PC-9 (cell line): Measurements from ENCODE around the gene ZGLP1. TPM values are rescaled to one million over a fixed set of nuclear protein-coding genes. Genes with fewer than 3 reads are reported as not detected.

ENCODE experiments used
- BruUV-seq: library from RNA; stranded (reverse); fragments of 400-500 nt; replicated peaks from 2 replicates; lab custom pipeline; 2021; lab: Mats Ljungman, UMichigan
- CTCF ChIA-PET: fragments of 300-600 bp; sonication (Branson Sonifier 250); formaldehyde crosslinking; loops from one replicate; lab custom pipeline; 2022; ENCODE audit warnings: antibody characterized with exemption; lab: Charles Lee
- POLR2A ChIA-PET: fragments of 300-600 bp; sonication (Branson Sonifier 250); formaldehyde crosslinking; loops from one replicate; lab custom pipeline; 2022; ENCODE audit warnings: antibody characterized with exemption; ENCODE audit not compliant: unreplicated experiment; lab: Charles Lee
- DNase-seq, 2 experiments: peaks; one replicate each; pipeline versions ENCODE4 v3.0.0 to v3.0.0-alpha.2; 2015 to 2022; ENCODE audit warnings: mixed read lengths in 1 of 2
- H2AFZ ChIP-seq: fragments of 200-600 bp; sonication (generic); 2 replicates; pipeline ENCODE4 v1.8.1; 2017; ENCODE audit warnings: antibody characterized with exemption
- H3F3A ChIP-seq: fragments of 200-600 bp; sonication (generic); 2 replicates; pipeline ENCODE4 v1.8.1; 2017; ENCODE audit warnings: antibody characterized with exemption, mild to moderate bottlenecking, low read depth; ENCODE audit not compliant: insufficient read depth
- H3K27ac ChIP-seq: fragments of 200-600 bp; sonication (generic); 2 replicates; pipeline ENCODE4 v1.6.1; 2016; ENCODE audit warnings: mixed run types
- H3K27me3 ChIP-seq: fragments of 200-600 bp; sonication (generic); 2 replicates; pipeline ENCODE4 v1.6.1; 2016; ENCODE audit warnings: low read depth, mixed run types; ENCODE audit not compliant: insufficient read depth
- H3K36me3 ChIP-seq: fragments of 200-600 bp; sonication (generic); 2 replicates; pipeline ENCODE4 v1.6.1; 2016; ENCODE audit warnings: low read depth, mixed run types
- H3K4me1 ChIP-seq: fragments of 200-600 bp; sonication (generic); replicated peaks from 2 replicates; pipeline ENCODE4 v1.6.1; 2016; ENCODE audit warnings: mixed run types; ENCODE audit not compliant: insufficient read depth
- H3K4me2 ChIP-seq: fragments of 200-600 bp; sonication (generic); 2 replicates; pipeline ENCODE4 v1.6.1; 2017; ENCODE audit warnings: mixed run types
- H3K4me3 ChIP-seq: fragments of 200-600 bp; sonication (generic); 2 replicates; pipeline ENCODE4 v1.6.1; 2016; ENCODE audit warnings: mixed run types
- H3K79me2 ChIP-seq: fragments of 200-600 bp; sonication (generic); 2 replicates; pipeline ENCODE4 v1.6.1; 2017; ENCODE audit warnings: low read depth, mixed run types
- H3K9me2 ChIP-seq: fragments of 200-600 bp; sonication (generic); 2 replicates; pipeline ENCODE4 v1.8.1; 2017; ENCODE audit warnings: mild to moderate bottlenecking; ENCODE audit not compliant: insufficient read depth
- H3K9me3 ChIP-seq: fragments of 200-600 bp; sonication (generic); 2 replicates; pipeline ENCODE4 v1.8.1; 2016; ENCODE audit warnings: low read depth; ENCODE audit not compliant: insufficient read depth
- H4K20me1 ChIP-seq: fragments of 200-600 bp; sonication (generic); 2 replicates; pipeline ENCODE4 v1.8.1; 2017; ENCODE audit not compliant: insufficient read depth
- EZH2 ChIP-seq: fragments of 200-600 bp; sonication (generic); IDR thresholded peaks from 2 replicates; pipeline ENCODE4 v1.8.0; 2017; ENCODE audit warnings: antibody characterized with exemption, low read depth
- intact Hi-C: fragments of 100-400 bp; cut with micrococcal nuclease; formaldehyde crosslinking; loops from one replicate; pipeline ENCODE4 v1.10.0; 2022; ENCODE audit not compliant: unreplicated experiment
- total RNA-seq: library from RNA; stranded (reverse); gene quantifications from 2 replicates; pipeline ENCODE4 v1.2.3, GENCODE V29; 2021
- TF ChIP-seq, protein P1 (sequence below): fragments of 200-600 bp; sonication (generic); conservative IDR thresholded peaks from 2 replicates; pipeline ENCODE4 v1.6.1; 2017; ENCODE audit warnings: mixed run types, antibody characterized with exemption, mild to moderate bottlenecking, moderate library complexity

The ZGLP1 gene
- total RNA-seq, 1 experiment from 2014 or later, result 7.5 TPM

DNA sequence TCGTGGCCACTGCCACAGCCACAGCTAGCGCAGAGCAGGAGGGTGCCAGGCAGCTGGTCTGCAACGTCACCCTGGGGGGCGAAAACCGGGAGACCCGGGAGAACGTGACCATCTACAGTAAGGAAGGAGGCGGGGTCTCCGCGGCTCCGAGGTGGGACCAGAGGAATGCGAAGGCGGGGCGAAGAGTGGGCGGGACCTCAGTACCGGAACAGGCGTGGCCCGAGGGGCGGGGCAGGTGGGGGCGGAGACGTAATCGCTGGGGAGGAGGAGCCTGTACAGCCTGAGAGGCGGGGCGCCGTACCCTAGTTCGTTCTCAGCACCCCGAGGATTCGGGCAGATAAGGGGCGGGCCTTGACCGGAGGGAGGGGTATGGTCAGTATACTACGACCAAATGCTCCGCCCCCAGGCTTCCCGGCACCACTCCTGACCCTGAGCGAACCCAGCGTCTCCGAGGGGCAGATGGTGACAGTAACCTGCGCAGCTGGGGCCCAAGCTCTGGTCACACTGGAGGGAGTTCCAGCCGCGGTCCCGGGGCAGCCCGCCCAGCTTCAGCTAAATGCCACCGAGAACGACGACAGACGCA lies 17.3 kb downstream of the ZGLP1 start:
- no peak overlapping the region for H3K27ac ChIP-seq
- H3K79me2 ChIP-seq, result no peaks in the 10 kb centered on the region
- intact Hi-C loops, result no loop called here
- no peaks in the 10 kb centered on the region for H3K27me3 ChIP-seq
- H3K4me1 ChIP-seq, result peaks cover 17% of the 10 kb centered on the region
- no peaks in the 10 kb centered on the region for H3K9me3 ChIP-seq
- no TSS peak for BruUV-seq
- DNase-seq, result peak in 1 of 2 experiments; percentile 50
- ChIA-PET CTCF (no interaction called here), POLR2A (no interaction called here)
- no peaks in the 10 kb centered on the region for H4K20me1 ChIP-seq
- H3K4me2 ChIP-seq, result peak overlapping the region; percentile 97
- peaks cover 7% of the 10 kb centered on the region; the same call in 1 of the 2 replicates for H3F3A ChIP-seq
- TF ChIP-seq, protein P1, sequence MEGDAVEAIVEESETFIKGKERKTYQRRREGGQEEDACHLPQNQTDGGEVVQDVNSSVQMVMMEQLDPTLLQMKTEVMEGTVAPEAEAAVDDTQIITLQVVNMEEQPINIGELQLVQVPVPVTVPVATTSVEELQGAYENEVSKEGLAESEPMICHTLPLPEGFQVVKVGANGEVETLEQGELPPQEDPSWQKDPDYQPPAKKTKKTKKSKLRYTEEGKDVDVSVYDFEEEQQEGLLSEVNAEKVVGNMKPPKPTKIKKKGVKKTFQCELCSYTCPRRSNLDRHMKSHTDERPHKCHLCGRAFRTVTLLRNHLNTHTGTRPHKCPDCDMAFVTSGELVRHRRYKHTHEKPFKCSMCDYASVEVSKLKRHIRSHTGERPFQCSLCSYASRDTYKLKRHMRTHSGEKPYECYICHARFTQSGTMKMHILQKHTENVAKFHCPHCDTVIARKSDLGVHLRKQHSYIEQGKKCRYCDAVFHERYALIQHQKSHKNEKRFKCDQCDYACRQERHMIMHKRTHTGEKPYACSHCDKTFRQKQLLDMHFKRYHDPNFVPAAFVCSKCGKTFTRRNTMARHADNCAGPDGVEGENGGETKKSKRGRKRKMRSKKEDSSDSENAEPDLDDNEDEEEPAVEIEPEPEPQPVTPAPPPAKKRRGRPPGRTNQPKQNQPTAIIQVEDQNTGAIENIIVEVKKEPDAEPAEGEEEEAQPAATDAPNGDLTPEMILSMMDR, result no peak
- TF ChIP-seq EZH2, result no peak
- H3K36me3 ChIP-seq, result no peaks in the 10 kb centered on the region
- no peak overlapping the region for H2AFZ ChIP-seq
- no peaks in the 10 kb centered on the region for H3K9me2 ChIP-seq
- peak overlapping the region; percentile 78; the same call in 1 of the 2 replicates for H3K4me3 ChIP-seq

DNA sequence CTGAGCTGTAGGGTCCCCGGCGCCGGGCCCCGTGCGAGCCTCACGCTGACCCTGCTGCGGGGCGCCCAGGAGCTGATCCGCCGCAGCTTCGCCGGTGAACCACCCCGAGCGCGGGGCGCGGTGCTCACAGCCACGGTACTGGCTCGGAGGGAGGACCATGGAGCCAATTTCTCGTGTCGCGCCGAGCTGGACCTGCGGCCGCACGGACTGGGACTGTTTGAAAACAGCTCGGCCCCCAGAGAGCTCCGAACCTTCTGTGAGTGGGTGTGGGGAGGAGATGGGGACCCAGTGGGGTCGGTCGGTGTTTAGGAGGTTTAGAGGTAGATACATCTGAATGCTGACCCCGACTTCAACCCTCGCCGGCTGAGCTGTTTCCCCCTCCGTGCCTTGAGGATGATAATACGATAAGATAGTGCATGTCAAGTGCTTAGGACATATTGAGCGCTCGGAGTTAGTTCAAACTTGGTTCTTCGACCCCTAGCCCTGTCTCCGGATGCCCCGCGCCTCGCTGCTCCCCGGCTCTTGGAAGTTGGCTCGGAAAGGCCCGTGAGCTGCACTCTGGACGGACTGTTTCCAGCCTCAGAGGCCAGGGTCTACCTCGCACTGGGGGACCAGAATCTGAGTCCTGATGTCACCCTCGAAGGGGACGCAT lies 17.9 kb downstream of the ZGLP1 start:
- intact Hi-C loops, result no loop called here
- no peaks in the 10 kb centered on the region for H3K9me2 ChIP-seq
- H3F3A ChIP-seq, result peaks cover 8% of the 10 kb centered on the region; the same call in 1 of the 2 replicates
- H3K9me3 ChIP-seq, result no peaks in the 10 kb centered on the region
- H3K4me3 ChIP-seq, result peak overlapping the region; percentile 78
- no peak for TF ChIP-seq EZH2
- TF ChIP-seq, protein P1, result no peak
- BruUV-seq, result no TSS peak
- POLR2A ChIA-PET, result interaction anchor here (0.6 to 0.7 kb wide), 4 partner anchors 23 to 391 kb away, joined by 4 to 10 read pairs (median 6); partner anchors contain the start of gene RAVER1
- H3K4me1 ChIP-seq, result peaks cover 17% of the 10 kb centered on the region
- H3K27ac ChIP-seq, result no peak overlapping the region
- H3K36me3 ChIP-seq, result no peaks in the 10 kb centered on the region
- H4K20me1 ChIP-seq, result no peaks in the 10 kb centered on the region
- CTCF ChIA-PET, result interaction anchor here (0.8 kb wide), 1 partner anchor 89 kb away, joined by 4 read pairs; the partner anchor contains the start of gene TYK2
- no peak for DNase-seq
- no peaks in the 10 kb centered on the region for H3K79me2 ChIP-seq
- H3K4me2 ChIP-seq, result peak overlapping the region; percentile 97
- no peaks in the 10 kb centered on the region for H3K27me3 ChIP-seq
- peak overlapping the region; percentile 89 for H2AFZ ChIP-seq

DNA sequence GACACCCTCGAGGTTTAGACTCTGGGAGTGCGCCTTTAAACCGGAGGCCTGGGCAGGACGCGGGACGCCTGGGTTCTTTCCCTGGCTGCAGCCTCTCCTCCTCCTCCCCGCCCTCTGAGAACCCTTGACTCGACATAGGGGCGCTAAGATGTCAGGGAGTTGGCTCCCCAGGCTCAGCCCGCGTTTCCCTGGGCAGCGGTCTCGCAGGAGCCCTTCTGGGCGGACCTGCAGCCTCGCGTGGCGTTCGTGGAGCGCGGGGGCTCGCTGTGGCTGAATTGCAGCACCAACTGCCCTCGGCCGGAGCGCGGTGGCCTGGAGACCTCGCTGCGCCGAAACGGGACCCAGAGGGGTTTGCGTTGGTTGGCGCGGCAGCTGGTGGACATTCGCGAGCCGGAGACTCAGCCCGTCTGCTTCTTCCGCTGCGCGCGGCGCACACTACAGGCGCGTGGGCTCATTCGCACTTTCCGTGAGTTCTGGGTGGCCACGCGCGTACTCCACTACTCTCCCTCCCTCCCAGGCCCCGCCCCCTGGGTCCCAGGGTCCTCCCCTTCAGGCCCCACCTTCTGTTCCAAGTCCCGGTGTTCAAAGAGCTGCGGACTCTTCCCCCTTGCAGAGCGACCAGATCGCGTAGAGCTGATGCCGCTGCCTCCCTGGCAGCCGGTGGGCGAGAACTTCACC lies 18.6 kb downstream of the ZGLP1 start:
- no peaks in the 10 kb centered on the region for H4K20me1 ChIP-seq
- intact Hi-C loops, result no loop called here
- peak overlapping the region; percentile 89 for H2AFZ ChIP-seq
- peaks cover 17% of the 10 kb centered on the region for H3K4me1 ChIP-seq
- POLR2A ChIA-PET, result interaction anchor here (0.6 to 0.7 kb wide), 4 partner anchors 22 to 391 kb away, joined by 4 to 10 read pairs (median 6); partner anchors contain the start of gene RAVER1
- peak in 1 of 2 experiments; percentile 49 for DNase-seq
- H3K36me3 ChIP-seq, result no peaks in the 10 kb centered on the region
- H3K79me2 ChIP-seq, result no peaks in the 10 kb centered on the region
- TF ChIP-seq EZH2, result no peak
- TF ChIP-seq, protein P1, result no peak
- H3F3A ChIP-seq, result peaks cover 14% of the 10 kb centered on the region; the same call in 1 of the 2 replicates
- BruUV-seq, result no TSS peak
- H3K27ac ChIP-seq, result no peak overlapping the region
- CTCF ChIA-PET, result interaction anchor here (0.8 kb wide), 1 partner anchor 89 kb away, joined by 4 read pairs; the partner anchor contains the start of gene TYK2
- peak overlapping the region; percentile 78 for H3K4me3 ChIP-seq
- H3K9me2 ChIP-seq, result no peaks in the 10 kb centered on the region
- no peaks in the 10 kb centered on the region for H3K9me3 ChIP-seq
- H3K4me2 ChIP-seq, result peak overlapping the region; percentile 97
- H3K27me3 ChIP-seq, result no peaks in the 10 kb centered on the region
